Pancreas (tissue), 10 donors: ENCODE data around the gene FKBP1B. TPM values are rescaled to one million over a fixed set of nuclear protein-coding genes. Genes with fewer than 3 reads are reported as not detected.

ENCODE experiments used
- ATAC-seq, 4 donors: fragments of 200-7000 bp; cut with Tn5 transposase; one replicate each; pipeline versions ENCODE4 v1.8.0 to v1.9.1; 2020; ENCODE audit warnings: mild to moderate bottlenecking in 4 of 4, moderate library complexity in 4 of 4
- DNase-seq, 6 donors: peaks; one replicate each; pipeline ENCODE4 v3.0.0-alpha.2; 2020
- FAIRE-seq: peaks from 2 replicates; lab custom pipeline; 2012; peaks lifted over from hg19 to GRCh38; lab: Jason Lieb, UNC
- H3K27ac ChIP-seq, 4 donors: fragments of 200-600 bp; sonication (generic); 1 replicate in 3 of 4; 2 replicates in 1 of 4; pipeline versions ENCODE4 v1.5.0 to v1.8.0; 2020
- H3K27me3 ChIP-seq, 4 donors: fragments of 200-600 bp; one replicate each; pipeline ENCODE4 v1.8.0; 2021
- H3K36me3 ChIP-seq, 3 donors: fragments of 200-600 bp; sonication (generic) in 1 of 3; one replicate each; pipeline versions ENCODE4 v1.5.0 to v1.8.0; 2020 to 2021
- H3K4me1 ChIP-seq, 3 donors: fragments of 200-600 bp; one replicate each; pipeline ENCODE4 v1.8.0; 2021
- H3K4me3 ChIP-seq, 4 donors: fragments of 200-600 bp; sonication (generic) in 2 of 4; one replicate each; pipeline versions ENCODE4 v1.5.0 to v1.8.0; 2020 to 2021
- H3K9me3 ChIP-seq, 4 donors: fragments of 200-600 bp; one replicate each; pipeline ENCODE4 v1.8.0; 2021
- WGBS, 2 donors: extraction: QIAGEN DNeasy Blood & Tissue Kit; methylation state at CpG; one replicate each; pipeline ENCODE4 v1.1.7; 2013; 5-methylcytosine and 5-hydroxymethylcytosine counted together
- intact Hi-C, 3 donors: fragments of 100-400 bp; cut with DNase I; formaldehyde crosslinking; loops; one replicate each; pipeline versions ENCODE4 v1.11.1 to v1.14.2; 2022
- polyA plus RNA-seq, 2 donors: library from polyadenylated mRNA; stranded (reverse); fragments of 200-250 nt; gene quantifications; one replicate each; pipeline ENCODE4 v1.2.3, GENCODE V29; 2013
- total RNA-seq, 6 donors: library from RNA; stranded (reverse); fragmentation: NEBNext Ultra II Directional in 4 of 6; extraction: Animal tissue kit (Norgen Biotek cat#: 25700) in 4 of 6; gene quantifications; one replicate each; pipeline versions ENCODE4 v1.2.1 to v1.2.4, GENCODE V29; 2021 to 2023
- TF ChIP-seq, protein P1 (sequence below), 4 donors: fragments of 200-600 bp; sonication (generic) in 3 of 4; IDR thresholded peaks; one replicate each; pipeline versions ENCODE4 v1.5.0 to v1.8.0; 2021; ENCODE audit warnings: antibody characterized with exemption in 4 of 4
- donor health status: healthy with polysubstance abuse.
- donor health status: DM: no; HTN: no; CAD: no; lungs with moderate emphysema.
- donor health status: DM: no; HTN: no; CAD: no.
- donor health status: control.
- donor health status: control.
- donor health status: Bipolar disorder and iron deficiency.
- donor health status: DM: yes; HTN: yes; CAD: no.
- donor health status: DM: no; HTN: no; CAD: no.
- donor health status: DM: no; HTN: no; CAD: no.
- donor health status: DM: yes; HTN: yes; CAD: no.

Gene FKBP1B
- total and polyA plus RNA-seq, 8 donors, result 2.6 to 25.6 (median 4.9) TPM

DNA sequence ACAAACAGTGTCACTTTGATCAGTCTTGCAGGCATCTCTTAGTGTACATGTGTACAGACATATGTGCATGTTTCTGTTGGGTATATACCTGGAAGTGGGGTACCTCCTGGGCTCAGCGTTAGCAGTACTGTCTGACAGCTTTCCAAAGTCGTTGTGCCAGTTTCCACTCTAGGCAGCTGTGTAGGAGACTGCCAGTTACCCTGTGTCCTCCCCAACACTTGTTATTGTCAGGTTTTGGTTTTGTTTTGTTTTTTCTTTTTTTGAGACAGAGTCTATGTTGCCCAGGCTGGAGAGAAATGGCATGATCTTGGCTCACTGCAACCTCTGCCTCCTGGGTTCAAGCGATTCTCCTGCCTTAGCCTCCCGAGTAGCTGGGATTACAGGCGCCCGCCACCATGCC is 6.2 kb downstream of the FKBP1B start:
- TF ChIP-seq, protein P1, sequence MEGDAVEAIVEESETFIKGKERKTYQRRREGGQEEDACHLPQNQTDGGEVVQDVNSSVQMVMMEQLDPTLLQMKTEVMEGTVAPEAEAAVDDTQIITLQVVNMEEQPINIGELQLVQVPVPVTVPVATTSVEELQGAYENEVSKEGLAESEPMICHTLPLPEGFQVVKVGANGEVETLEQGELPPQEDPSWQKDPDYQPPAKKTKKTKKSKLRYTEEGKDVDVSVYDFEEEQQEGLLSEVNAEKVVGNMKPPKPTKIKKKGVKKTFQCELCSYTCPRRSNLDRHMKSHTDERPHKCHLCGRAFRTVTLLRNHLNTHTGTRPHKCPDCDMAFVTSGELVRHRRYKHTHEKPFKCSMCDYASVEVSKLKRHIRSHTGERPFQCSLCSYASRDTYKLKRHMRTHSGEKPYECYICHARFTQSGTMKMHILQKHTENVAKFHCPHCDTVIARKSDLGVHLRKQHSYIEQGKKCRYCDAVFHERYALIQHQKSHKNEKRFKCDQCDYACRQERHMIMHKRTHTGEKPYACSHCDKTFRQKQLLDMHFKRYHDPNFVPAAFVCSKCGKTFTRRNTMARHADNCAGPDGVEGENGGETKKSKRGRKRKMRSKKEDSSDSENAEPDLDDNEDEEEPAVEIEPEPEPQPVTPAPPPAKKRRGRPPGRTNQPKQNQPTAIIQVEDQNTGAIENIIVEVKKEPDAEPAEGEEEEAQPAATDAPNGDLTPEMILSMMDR (IDR thresholded peaks at IDR 0.05), result no peak
- intact Hi-C loops, result no loop called here
- 77 to 79% methylated on average over 6 of the region's 6 CpGs for WGBS, 2 donors
- no peak overlapping the region for H3K4me3 ChIP-seq
- FAIRE-seq (no peak), DNase-seq (no peak), ATAC-seq (no peak)
- no peak overlapping the region for H3K27ac ChIP-seq
- no peaks in the 10 kb centered on the region for H3K4me1 ChIP-seq
- H3K36me3 ChIP-seq, result no peaks in the 10 kb centered on the region
- H3K9me3 ChIP-seq, result no peaks in the 10 kb centered on the region
- no peaks in the 10 kb centered on the region for H3K27me3 ChIP-seq

DNA sequence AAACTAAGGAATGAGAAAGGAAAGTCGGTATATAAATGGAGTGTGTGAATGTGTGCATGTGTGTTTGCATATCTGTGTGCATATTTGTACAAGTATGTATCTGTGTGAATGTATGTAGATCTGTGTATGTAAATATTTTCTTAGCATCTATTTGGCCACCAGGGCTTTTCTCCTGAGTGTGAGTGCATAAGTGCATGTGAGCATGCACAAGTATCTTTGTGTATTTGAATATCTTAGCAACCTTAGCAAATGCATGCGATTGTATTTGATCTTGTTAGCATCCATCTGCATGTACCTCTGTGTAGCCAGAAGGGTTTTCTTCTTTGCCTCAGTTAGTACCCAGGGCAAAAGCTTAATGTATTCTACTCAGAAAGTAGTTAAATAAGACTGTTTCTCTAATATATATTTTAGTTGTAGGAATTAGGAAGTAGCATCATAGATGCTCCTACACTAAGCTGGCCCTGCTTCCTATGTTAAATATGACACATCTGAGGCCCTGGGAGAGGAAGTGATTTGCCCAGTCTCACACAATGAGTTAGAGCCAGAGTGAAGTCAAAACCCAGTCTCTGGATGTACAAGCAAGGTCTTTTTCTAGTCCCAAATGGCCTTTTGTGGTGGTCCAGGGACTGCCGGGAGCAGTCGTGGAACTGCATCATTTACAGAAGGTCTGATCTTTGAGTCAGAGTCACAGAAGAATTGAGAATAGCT is 9.2 kb downstream of the FKBP1B start:
- H3K4me1 ChIP-seq, result no peaks in the 10 kb centered on the region
- H3K9me3 ChIP-seq, result no peaks in the 10 kb centered on the region
- DNase-seq (no peak), ATAC-seq (no peak), FAIRE-seq (no peak)
- intact Hi-C loops, result no loop called here
- no peak overlapping the region for H3K4me3 ChIP-seq
- no peak overlapping the region for H3K27ac ChIP-seq
- 66 to 72% methylated on average over 4 of the region's 4 CpGs for WGBS, 2 donors
- H3K36me3 ChIP-seq, result no peaks in the 10 kb centered on the region
- H3K27me3 ChIP-seq, result no peaks in the 10 kb centered on the region
- TF ChIP-seq, protein P1 (IDR thresholded peaks at IDR 0.05), result no peak

DNA sequence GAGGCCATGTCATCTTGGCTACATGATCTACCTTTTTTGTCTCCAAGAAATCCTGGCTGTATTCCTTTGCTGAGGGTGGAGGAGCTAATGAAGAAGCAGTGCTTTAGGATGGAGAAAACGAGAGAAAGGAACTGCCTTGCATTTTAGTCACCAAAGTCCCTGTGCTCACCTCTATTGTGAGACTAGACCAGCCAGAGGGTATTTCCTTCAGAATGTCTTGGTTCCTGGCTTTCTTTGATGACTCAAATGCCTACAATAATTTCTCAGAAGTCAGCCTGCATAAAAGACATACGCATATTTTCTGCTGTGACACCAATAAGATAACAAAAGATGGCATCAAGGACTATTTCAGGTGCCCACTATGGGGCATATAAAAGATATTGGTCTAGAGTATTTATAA is 15.8 kb downstream of the FKBP1B start:
- intact Hi-C loops, result no loop called here
- ATAC-seq (no peak), FAIRE-seq (no peak), DNase-seq (no peak)
- Histone ChIP-seq H3K27ac (no peak overlapping the region), H3K4me1 (no peaks in the 10 kb centered on the region), H3K9me3 (no peaks in the 10 kb centered on the region), H3K4me3 (no peak overlapping the region), H3K27me3 (no peaks in the 10 kb centered on the region), H3K36me3 (peaks cover 0 to 23% (median 0%) of the 10 kb centered on the region in 3 donors)
- WGBS, 2 donors, result 67 to 76% methylated on average over 2 of the region's 2 CpGs
- TF ChIP-seq, protein P1 (IDR thresholded peaks at IDR 0.05), result no peak

DNA sequence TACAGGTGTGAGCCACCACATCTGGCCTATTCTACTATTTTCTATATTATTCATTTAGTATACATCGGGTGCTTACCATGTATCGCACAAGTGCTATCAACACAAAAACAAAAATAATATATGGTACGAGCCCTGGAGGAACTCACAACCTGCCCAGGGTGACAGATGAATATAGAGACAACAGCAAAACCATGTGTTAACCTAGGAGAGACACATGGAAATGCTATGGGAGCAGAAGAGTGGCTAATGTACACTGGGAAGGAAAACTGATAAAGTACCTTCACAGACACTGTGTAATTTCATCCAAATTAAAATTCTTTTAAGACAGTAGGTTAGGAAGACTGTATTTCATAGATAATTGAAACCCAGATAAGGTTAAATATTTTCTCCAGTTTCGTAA is 22.7 kb downstream of the FKBP1B start:
- Histone ChIP-seq H3K27me3 (no peaks in the 10 kb centered on the region), H3K4me3 (no peak overlapping the region), H3K36me3 (peaks cover 0 to 35% (median 0%) of the 10 kb centered on the region in 3 donors), H3K27ac (no peak overlapping the region), H3K4me1 (peaks cover 0 to 12% (median 0%) of the 10 kb centered on the region in 3 donors), H3K9me3 (no peaks in the 10 kb centered on the region)
- no peak for FAIRE-seq
- no peak for ATAC-seq
- TF ChIP-seq, protein P1 (IDR thresholded peaks at IDR 0.05), result no peak
- WGBS, 2 donors, result 90 to 94% methylated on average over 4 of the region's 4 CpGs
- intact Hi-C loops, result no loop called here
- DNase-seq, result no peak

DNA sequence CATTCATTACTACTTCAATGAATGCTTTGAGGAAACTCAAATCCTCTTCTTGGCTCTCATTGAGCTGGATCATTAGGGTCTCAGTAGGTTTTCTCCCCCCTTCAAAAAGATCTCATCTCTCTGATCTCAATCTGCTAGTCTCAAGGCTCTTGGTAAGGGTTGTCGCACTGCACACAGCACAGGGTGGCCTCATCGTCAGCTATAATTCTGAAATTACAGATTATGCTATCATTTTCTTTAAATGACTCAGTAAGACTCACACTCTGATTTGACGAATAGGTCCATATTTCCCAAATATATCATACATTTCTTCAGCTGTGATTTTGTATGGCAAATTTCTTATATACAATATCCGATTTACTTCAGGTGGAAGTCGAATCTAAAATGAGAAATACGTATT is 24.3 kb downstream of the FKBP1B start:
- FAIRE-seq, result no peak

More for the DNA sequence above, 24.3 kb downstream of the FKBP1B start:
- no peak overlapping the region for H3K27ac ChIP-seq
- H3K4me3 ChIP-seq, result no peak overlapping the region
- H3K4me1 ChIP-seq, result peaks cover 0 to 17% (median 0%) of the 10 kb centered on the region in 3 donors
- H3K36me3 ChIP-seq, result peaks cover 0 to 21% (median 0%) of the 10 kb centered on the region in 3 donors
- no peaks in the 10 kb centered on the region for H3K27me3 ChIP-seq
- 86 to 91% methylated on average over 6 of the region's 6 CpGs for WGBS, 2 donors
- intact Hi-C loops, result no loop called here
- TF ChIP-seq, protein P1 (IDR thresholded peaks at IDR 0.05), result no peak
- ATAC-seq (no peak), DNase-seq (no peak)
- no peaks in the 10 kb centered on the region for H3K9me3 ChIP-seq
